ENCODE results near the gene TMEM207.
"Not testable (repeated sequence)": the region's sequence is repeated elsewhere in the genome, so short reads cannot be mapped to it uniquely, and the experiment has no call there.

TMEM207 gene

GRCh38 chr3:190449801-190450200 lies at the start of gene TMEM207:
Gene TMEM207, minus strand, starts transcription at chr3:190449901. Its CDS starts 92 bp downstream, at chr3:190449809.
- DNase-seq = no peak

DNA sequence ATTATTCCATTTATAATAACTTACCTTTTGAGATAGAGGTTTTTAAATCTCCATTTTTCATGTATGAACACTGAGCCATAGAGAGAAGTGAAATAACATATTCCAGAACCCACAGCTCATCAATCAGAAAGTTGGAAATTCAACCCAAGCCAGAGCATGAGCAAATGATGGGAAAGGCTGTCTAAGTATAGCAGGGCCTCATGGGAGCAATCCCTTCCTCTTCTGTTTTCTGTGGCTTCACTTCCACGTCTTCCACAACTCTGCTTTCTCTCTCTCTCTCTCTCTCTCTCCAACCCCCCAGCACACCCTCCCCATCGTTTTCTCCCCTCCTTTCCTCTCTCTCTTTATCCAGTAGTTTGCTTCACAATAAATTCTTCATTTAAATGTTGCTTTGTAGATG lies 49.4 kb upstream of the TMEM207 start:
- no peak for DNase-seq

DNA sequence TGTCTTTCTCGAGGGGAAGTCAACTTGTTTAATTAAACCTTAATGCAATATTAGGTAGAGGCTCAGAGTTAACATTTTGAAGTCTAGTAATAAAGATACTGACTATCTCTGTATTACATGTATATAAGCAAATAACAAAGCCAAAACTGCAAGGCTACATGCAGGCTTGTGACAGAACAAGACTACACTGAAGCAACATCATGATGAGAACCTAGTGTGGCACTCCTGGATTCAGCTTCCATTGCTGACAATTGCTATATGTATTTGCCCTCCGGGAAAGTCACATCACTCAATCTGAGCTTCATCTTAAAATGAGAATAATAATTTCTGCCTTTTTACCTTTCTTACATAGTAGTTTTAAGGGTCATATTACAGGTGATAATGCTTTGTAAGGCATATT lies 48.6 kb upstream of the TMEM207 start:
- DNase-seq = no peak

DNA sequence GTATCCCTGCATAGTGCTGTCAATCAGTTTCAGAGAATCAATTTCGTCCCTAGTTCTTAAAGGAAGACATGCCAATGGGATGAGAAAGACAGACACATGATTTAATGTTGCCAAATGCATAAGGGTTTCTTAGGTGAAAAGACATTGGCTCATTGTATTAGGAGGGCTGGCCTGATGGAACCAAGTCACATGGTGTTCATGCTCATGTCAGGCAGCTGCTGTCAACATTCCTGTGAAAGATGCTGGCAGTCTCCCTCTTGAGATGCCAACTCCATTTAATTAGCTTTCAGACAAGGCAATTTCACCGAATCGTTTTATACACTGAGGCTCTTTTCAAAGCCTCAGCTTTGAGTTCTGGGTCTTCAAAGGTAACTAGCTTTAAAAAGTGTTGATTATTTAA lies 48.1 kb upstream of the TMEM207 start:
- no peak for DNase-seq

- no peak for DNase-seq
Measured at GRCh38 chr3:190496859-190497258, 47.2 kb upstream of the TMEM207 start.

- no peak for DNase-seq
Measured at GRCh38 chr3:190495796-190496195, 46.1 kb upstream of the TMEM207 start.

GRCh38 chr3:190495354-190495753 lies 45.7 kb upstream of the TMEM207 start:
- DNase-seq = no peak

DNA sequence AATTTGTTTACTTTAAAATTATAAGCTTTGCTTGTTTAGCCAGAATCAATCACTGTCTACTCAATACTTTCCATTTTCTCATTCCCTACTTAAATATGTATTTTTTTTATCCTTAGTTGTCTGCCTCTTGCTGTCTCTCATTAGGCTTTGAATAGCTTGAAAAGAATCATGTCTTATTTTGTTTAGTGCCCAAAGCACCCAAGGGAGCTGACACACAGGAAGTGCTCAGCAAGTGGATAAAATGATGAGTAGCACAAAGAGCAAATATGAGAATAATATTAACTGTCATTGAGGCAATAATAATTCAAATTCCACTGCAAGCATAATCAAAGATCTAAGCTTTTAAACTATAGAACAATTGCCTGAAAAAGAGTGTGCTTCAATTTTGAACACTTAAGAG lies 45.2 kb upstream of the TMEM207 start:
- DNase-seq = no peak

DNA sequence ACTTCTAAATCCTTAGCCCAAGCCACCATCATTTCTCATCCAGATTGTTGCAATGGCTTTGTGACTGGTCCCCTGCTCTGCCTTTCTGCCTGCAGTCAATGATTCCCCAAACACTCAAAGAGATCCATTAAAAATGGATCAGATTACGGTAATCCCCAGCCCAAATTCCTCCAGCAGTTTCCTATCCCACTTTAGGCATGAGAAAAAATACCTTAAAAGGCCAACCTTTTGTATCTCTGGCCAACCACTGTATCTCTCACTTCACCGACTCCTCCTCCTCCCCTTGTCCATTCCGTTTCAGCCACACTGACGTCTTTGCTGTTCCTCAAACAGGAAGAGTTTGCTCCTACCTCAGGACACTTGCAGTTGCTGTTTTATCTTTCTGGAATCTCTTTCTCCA lies 43.3 kb upstream of the TMEM207 start:
- no peak for DNase-seq

- DNase-seq = no peak
Measured at GRCh38 chr3:190492129-190492528, 42.4 kb upstream of the TMEM207 start.

GRCh38 chr3:190491533-190492054 lies 41.9 kb upstream of the TMEM207 start:
- DNase-seq = no peak

DNA sequence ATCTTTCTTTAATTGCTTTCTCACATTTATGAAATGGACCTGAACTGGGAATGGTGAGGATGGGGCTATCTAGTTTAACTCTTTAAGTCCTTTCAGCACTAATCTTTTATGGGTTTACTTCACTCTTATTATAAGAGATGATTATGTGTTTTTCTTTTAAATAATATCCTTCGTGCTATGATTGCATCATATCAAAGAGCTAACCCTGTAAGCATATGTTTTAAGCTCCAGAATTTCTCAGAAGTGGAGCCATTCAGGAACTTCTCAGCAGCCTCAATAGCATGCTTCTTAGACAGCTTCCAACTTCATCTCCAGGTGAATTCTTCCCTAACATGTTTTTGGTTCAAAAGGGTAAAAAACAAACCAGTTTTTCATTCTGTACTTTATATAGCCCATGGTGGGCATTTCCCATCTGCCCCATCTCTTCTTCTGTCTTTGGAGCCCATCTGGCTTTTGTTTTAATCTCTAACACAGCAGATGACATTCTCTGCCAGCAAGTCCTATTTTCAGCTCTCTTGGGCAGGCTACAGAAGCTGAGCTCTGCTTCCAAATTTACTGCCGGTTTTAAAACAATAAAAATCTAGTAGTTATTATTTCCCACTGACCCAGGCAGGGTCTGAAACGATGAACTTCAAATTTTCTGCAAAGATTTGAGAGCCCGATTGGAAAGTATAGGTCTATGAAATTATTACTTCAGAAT lies 37.4 kb upstream of the TMEM207 start:
- DNase-seq = no peak

DNA sequence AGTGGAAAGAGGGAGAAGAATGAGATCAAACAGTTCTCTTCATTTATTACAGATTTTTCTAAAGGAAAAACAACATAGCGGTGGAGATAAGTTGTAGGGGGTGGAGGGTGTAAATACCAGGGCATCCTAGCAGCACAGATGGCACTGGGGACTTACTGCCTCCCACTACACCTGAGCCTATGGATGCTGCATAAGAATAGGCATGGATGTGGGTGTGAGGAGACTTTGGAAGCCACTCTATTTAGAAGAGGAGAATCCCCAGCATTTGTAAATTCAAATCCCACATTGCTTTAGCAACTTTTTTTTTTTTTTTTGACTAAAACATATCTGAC lies 36.8 kb upstream of the TMEM207 start:
- no peak for DNase-seq

GRCh38 chr3:190485830-190486532 lies 36.3 kb upstream of the TMEM207 start:
- DNase-seq = no peak

- no peak for DNase-seq
Measured at GRCh38 chr3:190481779-190482178, 32.1 kb upstream of the TMEM207 start.

DNA sequence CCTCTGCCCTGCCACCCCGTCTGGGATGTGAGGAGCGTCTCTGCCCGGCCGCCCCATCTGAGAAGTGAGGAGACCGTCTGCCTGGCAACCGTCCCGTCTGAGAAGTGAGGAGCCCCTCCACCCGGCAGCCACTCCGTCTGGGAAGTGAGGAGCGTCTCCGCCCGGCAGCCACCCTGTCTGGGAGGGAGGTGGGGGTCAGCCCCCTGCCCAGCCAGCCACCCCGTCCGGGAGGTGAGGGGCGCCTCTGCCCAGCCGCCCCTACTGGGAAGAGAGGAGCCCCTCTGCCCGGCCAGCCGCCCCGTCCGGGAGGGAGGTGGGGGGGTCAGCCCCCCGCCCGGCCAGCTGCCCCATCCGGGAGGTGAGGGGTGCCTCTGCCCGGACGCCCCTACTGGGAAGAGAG lies 23.6 kb upstream of the TMEM207 start:
- not testable (repeated sequence) for DNase-seq

DNA sequence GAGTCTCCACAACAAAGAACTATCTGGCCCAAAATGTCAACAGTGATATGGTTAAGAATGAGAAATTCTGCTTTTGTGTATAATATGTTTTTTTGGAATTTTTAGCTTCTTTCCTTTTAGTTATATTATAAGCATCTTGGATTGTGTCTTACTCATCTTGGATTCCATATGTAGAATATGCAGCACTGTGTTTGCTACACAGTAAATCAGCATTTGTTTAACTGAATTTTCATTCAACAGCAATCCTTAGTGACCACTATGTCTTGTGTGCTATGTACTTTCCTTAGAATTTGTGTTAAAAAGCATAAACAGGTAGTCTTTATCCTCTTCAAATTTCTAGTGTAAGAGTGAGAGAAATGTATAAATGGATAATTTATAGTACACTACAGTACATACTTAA lies 18.2 kb upstream of the TMEM207 start:
- no peak for DNase-seq

- DNase-seq = no peak
Measured at GRCh38 chr3:190458040-190458439, 8.3 kb upstream of the TMEM207 start.

GRCh38 chr3:190456770-190457169 lies 7.1 kb upstream of the TMEM207 start:
- no peak for DNase-seq

DNA sequence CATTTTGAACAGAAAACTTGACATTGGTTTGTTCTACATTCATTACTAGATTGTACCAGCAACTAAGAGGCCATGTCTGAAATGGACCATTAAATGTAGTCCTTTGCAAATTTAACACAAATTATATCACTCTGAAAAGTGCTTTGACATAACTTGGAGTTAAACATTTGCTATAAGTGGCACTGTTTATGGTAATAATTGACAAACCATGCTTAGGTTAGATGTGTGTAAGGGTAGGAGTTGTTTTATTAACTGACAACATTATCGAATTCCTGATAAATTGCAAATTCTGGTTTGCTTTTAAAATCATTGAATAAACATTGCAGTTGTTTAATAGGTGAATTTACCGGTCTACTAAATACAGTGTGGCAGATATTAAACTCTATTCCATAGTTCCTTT lies 6.1 kb upstream of the TMEM207 start:
- no peak for DNase-seq

- no peak for DNase-seq
Measured at GRCh38 chr3:190448256-190448655, 1.4 kb downstream of the TMEM207 start.

GRCh38 chr3:190446573-190447279 lies 3.0 kb downstream of the TMEM207 start:
- no peak for DNase-seq

DNA sequence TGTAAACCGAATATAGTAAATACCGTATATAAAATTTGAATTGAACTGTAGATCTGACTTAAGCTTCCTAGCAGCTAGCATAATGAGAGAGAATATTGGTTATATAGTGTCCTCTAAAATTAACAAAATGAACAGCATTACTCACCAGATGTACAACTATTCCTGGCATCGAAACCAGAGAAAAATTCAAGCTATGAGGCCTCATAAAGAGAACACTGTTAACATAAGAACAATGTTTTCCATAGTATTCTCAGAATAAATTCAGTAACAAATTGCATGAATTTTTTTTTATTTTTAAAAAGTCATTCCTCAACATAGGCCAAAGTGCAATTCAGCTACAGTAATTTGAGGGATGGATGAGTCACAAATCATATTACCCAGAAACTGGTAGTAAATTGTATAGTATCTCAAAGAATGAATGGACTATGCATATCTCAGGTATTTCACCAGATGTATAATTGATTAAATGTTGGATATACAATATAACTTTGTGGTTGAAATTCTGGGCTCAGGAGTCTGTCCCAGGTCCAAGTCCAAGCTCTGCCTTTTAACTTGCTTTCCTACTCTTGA lies 5.0 kb downstream of the TMEM207 start:
- DNase-seq = no peak

GRCh38 chr3:190444006-190444405 lies 5.7 kb downstream of the TMEM207 start:
- DNase-seq = no peak
